ENCODE measurements around the gene ATP6V0C.
"Not testable (repeated sequence)": the region's sequence is repeated elsewhere in the genome, so short reads cannot be mapped to it uniquely, and the experiment has no call there.

DNA sequence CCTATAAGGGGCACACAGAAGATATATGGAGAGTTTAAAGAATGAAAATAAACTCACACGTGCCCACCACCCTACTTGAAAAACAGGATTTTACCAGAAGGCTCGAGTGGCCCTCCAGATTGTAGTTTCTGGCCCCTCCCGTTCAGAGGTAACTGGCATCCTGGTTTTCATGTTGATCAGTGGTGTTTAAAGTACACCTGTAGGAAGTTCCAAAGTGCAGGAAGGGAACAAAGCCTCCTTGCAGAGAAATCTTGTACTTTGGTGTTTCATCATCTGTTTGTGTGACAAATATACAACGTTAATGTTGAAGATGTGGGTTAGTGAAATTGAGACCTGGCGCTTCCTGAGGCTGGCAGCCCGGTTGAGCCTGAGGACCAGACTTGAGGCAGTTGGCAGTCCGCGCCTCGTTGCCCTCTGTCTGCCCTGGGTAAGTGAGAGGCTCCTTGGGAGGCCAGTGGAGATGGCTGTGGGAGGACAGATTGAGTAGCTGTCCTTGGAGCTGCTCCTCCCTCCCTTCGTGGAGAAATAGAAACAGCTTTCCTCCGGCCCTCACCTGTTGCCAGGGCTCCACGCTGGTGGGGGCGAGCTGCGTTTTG lies 36.6 kb downstream of the ATP6V0C start:
- not testable (repeated sequence) for TF ChIP-seq EZH2 (IDR thresholded peaks at IDR 0.05; ENCODE audit: insufficient read depth, low read length); CTCF (IDR thresholded peaks at IDR 0.05; ENCODE audit: insufficient read depth, low read depth, low read length)
